KBM-7 (cell line): ENCODE results near the gene MARK1.

Experiments
- DNase-seq: peaks from one replicate; pipeline ENCODE4 v3.0.0-alpha.2; 2015
- in situ Hi-C: fragments of 300-500 bp; cut with MboI; formaldehyde crosslinking; loops from 2 replicates; pipeline ENCODE4 v1.14.3; 2020; ENCODE audit warnings: low sequenced_read_pairs, low pct_unique_long_range_greater_than_20kb, mixed read lengths

MARK1 gene

GRCh38 chr1:220527908-220528678 is at the start of gene MARK1:
Gene MARK1, plus strand, starts transcription at chr1:220528136. Its CDS starts 687 bp downstream, at chr1:220528823.
- in situ Hi-C loops: no loop called here
- DNase-seq: peak; percentile 13

DNA sequence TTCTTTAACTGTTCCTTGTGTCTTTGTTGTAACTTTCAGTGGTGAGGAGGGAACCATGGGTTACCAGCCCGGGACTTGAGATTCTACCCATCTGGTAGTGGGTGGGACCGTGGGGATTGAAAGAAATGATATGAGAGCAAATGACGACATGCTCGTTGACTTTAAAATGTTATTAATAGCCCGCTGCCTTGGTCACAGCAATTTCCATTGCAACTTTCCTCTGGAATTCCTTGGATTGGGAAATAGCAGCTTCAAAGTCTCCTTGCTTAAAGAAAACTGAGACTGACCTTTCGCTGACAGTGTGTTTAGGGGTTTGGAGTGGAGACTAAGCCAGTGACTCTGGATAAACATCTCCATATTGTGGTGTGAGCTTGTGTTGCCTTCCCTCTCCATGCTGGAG is 44.2 kb upstream of the MARK1 start:
- in situ Hi-C loops: no loop called here
- DNase-seq: no peak

DNA sequence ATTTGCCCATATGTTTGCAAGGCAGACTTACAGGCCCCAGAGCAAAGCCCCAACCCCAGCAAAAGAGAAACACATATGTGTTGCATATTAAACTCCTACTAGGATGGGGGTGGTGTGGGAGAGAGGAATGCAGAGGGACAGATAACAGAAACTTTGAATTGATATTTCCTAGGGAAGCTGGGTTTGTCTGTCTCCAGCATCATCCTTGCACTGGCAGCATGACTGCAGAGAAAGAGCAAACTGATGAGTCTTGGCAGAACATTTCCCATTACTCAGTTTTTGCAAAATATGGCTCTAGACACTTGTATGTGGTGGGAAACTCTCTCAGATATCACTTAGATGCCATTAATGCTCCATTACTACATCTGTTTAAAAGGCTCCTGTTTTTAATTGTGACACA is 43.8 kb upstream of the MARK1 start:
- in situ Hi-C loops: no loop called here
- DNase-seq: no peak

DNA sequence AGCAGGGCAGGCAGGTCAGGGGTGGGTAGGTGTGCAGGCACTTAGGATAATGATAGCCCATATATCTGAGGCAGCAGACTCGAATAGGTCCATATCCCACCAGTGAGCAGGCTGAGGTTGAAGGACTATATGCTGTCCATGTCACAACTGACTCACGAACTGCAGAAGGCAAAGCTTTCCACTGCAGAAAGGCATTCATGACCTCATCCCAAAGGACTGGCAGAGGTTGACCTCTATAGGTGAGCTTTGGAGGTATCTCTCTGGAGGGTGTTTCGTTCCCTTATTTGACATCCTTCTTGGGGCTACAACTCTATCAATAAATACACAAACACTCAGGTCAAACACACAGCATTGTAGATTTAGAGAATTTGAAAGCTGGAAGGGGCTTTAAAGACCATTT is 42.8 kb upstream of the MARK1 start:
- in situ Hi-C loops: no loop called here
- DNase-seq: no peak

DNA sequence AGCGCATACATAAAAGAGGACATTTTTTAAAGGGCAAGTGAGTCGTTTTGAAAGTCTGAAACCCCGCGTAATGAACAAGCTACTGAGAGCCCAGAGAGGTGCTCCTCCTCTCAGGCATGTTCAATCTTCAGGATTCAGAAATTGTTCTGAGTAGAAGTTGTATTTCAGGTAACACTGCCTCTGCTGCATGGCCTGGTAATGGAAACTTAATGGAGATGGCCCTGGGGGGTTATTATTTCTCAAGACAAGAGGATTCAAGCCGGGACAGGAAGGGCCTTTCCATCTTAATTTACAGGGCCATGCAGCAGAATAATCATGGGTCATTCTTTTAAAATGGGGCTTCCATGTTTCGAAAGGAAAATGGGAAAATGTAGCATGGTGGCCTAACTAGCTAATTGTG is 42.1 kb upstream of the MARK1 start:
- DNase-seq: no peak
- in situ Hi-C loops: no loop called here

DNA sequence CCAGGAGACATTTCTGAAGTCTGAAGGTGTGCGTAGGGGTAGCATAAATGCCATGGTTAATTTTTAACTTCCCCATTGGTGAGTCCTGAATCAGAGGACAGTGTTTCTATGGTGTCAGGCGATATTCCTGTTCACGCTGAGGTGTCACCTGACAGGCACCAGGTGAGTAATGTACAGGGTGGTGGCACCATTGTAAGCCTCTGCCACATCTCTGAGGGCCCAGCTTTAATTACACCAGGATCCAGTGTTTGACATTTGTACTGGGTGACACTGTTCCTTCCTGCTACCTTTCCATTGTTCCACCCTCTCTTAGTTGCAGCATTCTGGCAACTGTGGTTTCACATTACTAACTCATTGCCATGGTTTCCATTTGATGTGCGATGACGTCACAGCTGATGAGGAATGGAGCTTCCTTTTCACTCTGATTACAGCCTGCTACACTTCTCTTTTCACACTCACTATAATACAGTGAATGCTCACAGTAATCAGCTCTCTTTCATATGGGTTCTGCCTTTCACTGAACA is 40.6 kb upstream of the MARK1 start:
- DNase-seq: no peak
- in situ Hi-C loops: no loop called here

- in situ Hi-C loops: no loop called here
- DNase-seq: no peak
Observed at GRCh38 chr1:220491891-220492290, 36.0 kb upstream of the MARK1 start.

GRCh38 chr1:220497220-220497947 is 30.6 kb upstream of the MARK1 start:
- in situ Hi-C loops: no loop called here
- DNase-seq: no peak

GRCh38 chr1:220498188-220498587 is 29.7 kb upstream of the MARK1 start:
- in situ Hi-C loops: no loop called here
- no peak for DNase-seq

DNA sequence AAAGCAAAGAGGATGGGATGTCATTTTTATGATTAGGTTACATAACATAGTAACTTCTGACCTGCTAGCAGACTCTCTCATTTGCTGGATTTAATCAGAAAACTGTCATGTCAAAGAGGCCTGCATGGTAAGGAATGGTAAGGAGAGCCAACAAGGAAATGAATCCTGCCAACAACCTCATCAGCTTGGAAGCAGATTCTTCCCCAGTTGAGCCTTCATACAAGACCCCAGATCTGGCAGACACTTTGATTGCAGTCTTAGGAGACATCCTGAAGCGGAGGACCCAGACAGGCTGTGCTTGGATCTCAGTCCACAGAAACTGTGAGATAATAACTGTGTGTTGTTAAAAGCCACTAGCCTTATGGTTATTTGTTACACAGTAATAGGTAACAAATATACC is 27.6 kb upstream of the MARK1 start:
- no peak for DNase-seq

GRCh38 chr1:220504329-220504728 is 23.6 kb upstream of the MARK1 start:
- in situ Hi-C loops: no loop called here
- no peak for DNase-seq

More for the DNA sequence above, 27.6 kb upstream of the MARK1 start:
- in situ Hi-C loops: no loop called here

DNA sequence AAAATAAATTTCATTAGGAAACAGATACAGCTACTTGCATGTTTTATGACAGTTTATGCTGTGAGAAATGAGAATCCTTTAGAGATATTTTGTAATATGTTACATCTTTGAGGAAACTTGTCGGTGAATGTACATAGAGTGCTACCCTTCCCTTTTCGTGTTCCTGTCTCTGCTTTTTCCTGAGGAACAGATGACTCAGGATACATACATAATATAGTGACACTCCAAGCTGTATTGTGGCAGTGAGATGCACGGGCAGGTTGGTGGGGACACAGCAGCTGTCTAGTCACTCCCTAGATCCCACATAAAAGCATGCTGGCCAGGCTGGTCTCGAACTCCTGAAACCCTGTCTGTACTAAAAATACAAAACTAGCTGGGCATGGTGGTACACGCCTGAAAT is 20.9 kb upstream of the MARK1 start:
- DNase-seq: no peak
- in situ Hi-C loops: no loop called here

- no peak for DNase-seq
- in situ Hi-C loops: no loop called here
Observed at GRCh38 chr1:220511179-220511578, 16.8 kb upstream of the MARK1 start.

- in situ Hi-C loops: no loop called here
- DNase-seq: no peak
Observed at GRCh38 chr1:220511785-220512184, 16.2 kb upstream of the MARK1 start.

GRCh38 chr1:220513834-220514233 is 14.1 kb upstream of the MARK1 start:
- in situ Hi-C loops: no loop called here
- no peak for DNase-seq

GRCh38 chr1:220514256-220514655 is 13.7 kb upstream of the MARK1 start:
- in situ Hi-C loops: no loop called here
- no peak for DNase-seq

DNA sequence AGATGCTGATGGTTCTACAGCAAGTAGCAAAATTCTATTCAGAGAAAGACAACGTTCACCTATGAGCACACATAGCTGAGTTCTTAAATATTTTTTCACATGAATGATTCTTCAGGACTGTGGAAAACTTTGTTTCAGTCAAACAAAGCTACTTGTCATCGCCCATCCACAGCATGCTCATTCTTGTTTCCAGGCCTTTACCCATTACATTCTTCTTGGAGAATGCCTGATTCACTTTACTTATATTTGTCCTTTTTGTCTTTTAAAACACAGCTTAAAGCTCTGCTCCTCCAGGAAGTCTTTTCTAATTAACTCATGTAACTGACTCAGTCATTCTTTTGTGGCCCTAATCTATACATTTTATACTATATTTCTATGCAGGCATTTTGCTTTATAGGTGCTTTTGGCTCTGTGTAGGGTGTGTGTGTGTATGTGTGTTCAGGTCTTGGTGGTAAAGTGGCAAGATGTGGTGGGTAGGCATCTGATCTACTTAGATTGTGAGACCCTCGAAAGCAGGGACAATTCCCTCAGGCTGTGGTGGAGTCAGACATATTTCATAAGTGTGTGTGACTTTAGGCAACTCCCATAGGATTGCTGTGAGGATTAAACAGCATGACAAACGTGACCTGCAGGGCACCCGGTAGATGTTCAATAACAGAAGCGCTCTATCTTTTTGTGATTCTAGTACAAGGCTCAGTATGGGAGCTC is 11.8 kb upstream of the MARK1 start:
- no peak for DNase-seq
- in situ Hi-C loops: no loop called here

DNA sequence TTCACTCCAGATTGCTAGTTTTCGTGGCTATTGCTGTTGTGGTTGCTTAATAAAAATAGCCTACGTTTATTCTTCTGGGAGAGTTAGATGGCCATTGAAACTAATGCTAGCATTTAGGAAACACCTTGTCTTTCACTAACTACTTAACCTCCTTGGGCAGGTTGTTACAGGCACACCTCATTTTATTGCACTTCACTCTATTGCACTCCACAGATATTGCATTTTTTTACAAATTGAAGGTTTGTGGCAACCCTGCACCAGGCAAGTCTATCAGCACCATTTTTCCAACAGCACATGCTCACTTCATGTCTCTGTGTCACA is 11.3 kb upstream of the MARK1 start:
- DNase-seq: no peak
- in situ Hi-C loops: no loop called here

GRCh38 chr1:220521778-220522177 is 6.2 kb upstream of the MARK1 start:
- no peak for DNase-seq
- in situ Hi-C loops: no loop called here

GRCh38 chr1:220526294-220526693 is 1.6 kb upstream of the MARK1 start:
- no peak for DNase-seq
- in situ Hi-C loops: no loop called here
